Glutamatergic neuron (in vitro differentiated cells): ENCODE measurements around the gene TMEM247. TPM values are rescaled to one million over a fixed set of nuclear protein-coding genes. Genes with fewer than 3 reads are reported as not detected.

Experiments
- DNase-seq: peaks from one replicate; pipeline ENCODE4 v3.0.0; 2022
- H3K27ac Mint-ChIP-seq: one replicate; pipeline ENCODE4 v1.8.0; 2020; ENCODE audit warnings: mild to moderate bottlenecking, mixed read lengths, inconsistent platforms; ENCODE audit not compliant: unreplicated experiment
- H3K27me3 Mint-ChIP-seq: one replicate; pipeline ENCODE4 v1.8.0; 2020; ENCODE audit warnings: mild to moderate bottlenecking, moderate library complexity, mixed read lengths, inconsistent platforms; ENCODE audit not compliant: unreplicated experiment
- H3K36me3 Mint-ChIP-seq: one replicate; pipeline ENCODE4 v1.8.0; 2020; ENCODE audit warnings: mild to moderate bottlenecking, mixed read lengths, inconsistent platforms; ENCODE audit not compliant: unreplicated experiment
- H3K4me1 Mint-ChIP-seq: one replicate; pipeline ENCODE4 v1.8.0; 2020; ENCODE audit warnings: mild to moderate bottlenecking, low read depth, mixed read lengths, inconsistent platforms; ENCODE audit not compliant: unreplicated experiment
- H3K4me3 Mint-ChIP-seq: one replicate; pipeline ENCODE4 v1.8.0; 2020; ENCODE audit warnings: mild to moderate bottlenecking, mixed read lengths, inconsistent platforms; ENCODE audit not compliant: unreplicated experiment
- H3K9me3 Mint-ChIP-seq: one replicate; pipeline ENCODE4 v1.8.0; 2020; ENCODE audit warnings: mild to moderate bottlenecking, moderate library complexity, mixed read lengths, inconsistent platforms; ENCODE audit not compliant: unreplicated experiment
- CTCF ChIP-seq: fragments of 200-600 bp; sonication (generic); IDR thresholded peaks from one replicate; pipeline ENCODE4 v1.5.0; 2021; ENCODE audit not compliant: partially characterized antibody, unreplicated experiment
- total RNA-seq: library from RNA; stranded (reverse); fragmentation: NEBNext Ultra II Directional; extraction: Animal tissue kit (Norgen Biotek cat#: 25700); gene quantifications from one replicate; pipeline ENCODE4 v1.2.1, GENCODE V29; 2021; ENCODE audit not compliant: unreplicated experiment

The TMEM247 gene
- total RNA-seq, 1 donor from 2014 or later, result not detected

- H3K27ac Mint-ChIP-seq, result no peak overlapping the region
- peaks cover 8% of the 10 kb centered on the region for H3K9me3 Mint-ChIP-seq
- no peaks in the 10 kb centered on the region for H3K36me3 Mint-ChIP-seq
- DNase-seq, result no peak
- peaks cover 10% of the 10 kb centered on the region for H3K4me1 Mint-ChIP-seq
- H3K27me3 Mint-ChIP-seq, result peaks cover 12% of the 10 kb centered on the region
- H3K4me3 Mint-ChIP-seq, result no peak overlapping the region
- no peak for TF ChIP-seq CTCF
Measured at GRCh38 chr2:46503686-46504085, 24.3 kb downstream of the TMEM247 start.

GRCh38 chr2:46504221-46504620 is 24.9 kb downstream of the TMEM247 start:
- TF ChIP-seq CTCF, result no peak
- no peak for DNase-seq
- peaks cover 12% of the 10 kb centered on the region for H3K27me3 Mint-ChIP-seq

GRCh38 chr2:46504685-46505471 is 25.5 kb downstream of the TMEM247 start:
- H3K36me3 Mint-ChIP-seq, result no peaks in the 10 kb centered on the region
- no peak overlapping the region for H3K4me3 Mint-ChIP-seq
- no peak overlapping the region for H3K27ac Mint-ChIP-seq
- H3K4me1 Mint-ChIP-seq, result peaks cover 8% of the 10 kb centered on the region
- no peak for TF ChIP-seq CTCF
- peaks cover 10% of the 10 kb centered on the region for H3K9me3 Mint-ChIP-seq
- no peak for DNase-seq
- peaks cover 7% of the 10 kb centered on the region for H3K27me3 Mint-ChIP-seq

More at GRCh38 chr2:46504221-46504620, 24.9 kb downstream of the TMEM247 start:
- peaks cover 8% of the 10 kb centered on the region for H3K4me1 Mint-ChIP-seq
- H3K4me3 Mint-ChIP-seq, result no peak overlapping the region
- no peaks in the 10 kb centered on the region for H3K36me3 Mint-ChIP-seq
- H3K9me3 Mint-ChIP-seq, result peaks cover 10% of the 10 kb centered on the region
- no peak overlapping the region for H3K27ac Mint-ChIP-seq

GRCh38 chr2:46505472-46505783 is 26.1 kb downstream of the TMEM247 start:
- Mint-ChIP-seq H3K27me3 (peaks cover 3% of the 10 kb centered on the region), H3K4me1 (peaks cover 3% of the 10 kb centered on the region), H3K9me3 (peaks cover 6% of the 10 kb centered on the region), H3K27ac (no peak overlapping the region), H3K36me3 (no peaks in the 10 kb centered on the region), H3K4me3 (no peak overlapping the region)
- TF ChIP-seq CTCF, result no peak
- DNase-seq, result no peak

GRCh38 chr2:46506131-46506706 is 26.9 kb downstream of the TMEM247 start:
- no peak overlapping the region for H3K27ac Mint-ChIP-seq
- peaks cover 5% of the 10 kb centered on the region for H3K9me3 Mint-ChIP-seq
- H3K4me3 Mint-ChIP-seq, result no peak overlapping the region
- DNase-seq, result no peak
- no peaks in the 10 kb centered on the region for H3K4me1 Mint-ChIP-seq
- TF ChIP-seq CTCF, result no peak
- H3K36me3 Mint-ChIP-seq, result no peaks in the 10 kb centered on the region
- H3K27me3 Mint-ChIP-seq, result peaks cover 3% of the 10 kb centered on the region
